K562 (cell line): ENCODE data around the gene FARP2. TPM values are rescaled to one million over a fixed set of nuclear protein-coding genes. Genes with fewer than 3 reads are reported as not detected.

ENCODE experiments used
- ATF2 ChIP-seq: sonication (generic); formaldehyde crosslinking; IDR thresholded peaks from 2 replicates; pipeline ENCODE4 v1.8.1; 2022; ENCODE audit warnings: missing genetic modification reagents
- CBFA2T3 ChIP-seq: fragments of 450-650 bp; IDR thresholded peaks from 2 replicates; pipeline ENCODE4 v1.6.1; 2017
- CUX1 ChIP-seq: fragments of 200-800 bp; sonication (Bioruptor generic); IDR thresholded peaks from 2 replicates; pipeline ENCODE4 v1.6.1; 2016; ENCODE audit warnings: missing genetic modification characterization, missing compliant biosample characterization
- HDAC1 ChIP-seq, 2 experiments: fragments of 450-650 bp; IDR thresholded peaks; 2 replicates each; pipeline ENCODE4 v1.6.1; 2016 to 2017; ENCODE audit warnings: inconsistent platforms in 1 of 2, mild to moderate bottlenecking in 1 of 2, moderate library complexity in 1 of 2
- HNRNPK ChIP-seq: fragments of 200-400 bp; formaldehyde crosslinking; IDR thresholded peaks from one replicate; pipeline ENCODE4 v1.6.1; 2018; ENCODE audit warnings: mild to moderate bottlenecking, low read depth, low read length; ENCODE audit not compliant: poor library complexity, severe bottlenecking
- JUN ChIP-seq, 2 experiments: sonication (generic) in 1 of 2; formaldehyde crosslinking in 1 of 2; IDR thresholded peaks; 2 replicates each; pipeline versions ENCODE4 v1.6.1 to v1.8.0; 2012 to 2022; ENCODE audit warnings: borderline replicate concordance in 2 of 2, mild to moderate bottlenecking in 2 of 2, improper control_type of control experiment in 1 of 2, low read depth in 1 of 2, low read length in 1 of 2, missing genetic modification reagents in 1 of 2
- NFE2L1 ChIP-seq: fragments of 450-650 bp; IDR thresholded peaks from 2 replicates; pipeline ENCODE4 v1.6.1; 2016; ENCODE audit warnings: missing genetic modification characterization, low read depth, mild to moderate bottlenecking, missing compliant biosample characterization, moderate library complexity, borderline replicate concordance
- NRF1 ChIP-seq, 2 experiments: fragments of 450-650 bp; IDR thresholded peaks in 1 of 2; conservative IDR thresholded peaks in 1 of 2; 2 replicates each; pipeline ENCODE4 v1.6.1; 2014; ENCODE audit warnings: mild to moderate bottlenecking in 2 of 2
- PHB ChIP-seq: fragments of 250-450 bp; sonication (Bioruptor Pico); IDR thresholded peaks from 2 replicates; pipeline ENCODE4 v1.5.0; 2021
- PML ChIP-seq: IDR thresholded peaks from 2 replicates; pipeline ENCODE4 v1.6.1; 2012; ENCODE audit warnings: low read length, inconsistent platforms
- SMARCB1 ChIP-seq: IDR thresholded peaks from 2 replicates; pipeline ENCODE4 v1.6.1; 2011; ENCODE audit warnings: improper control_type of control experiment, low read depth; ENCODE audit not compliant: insufficient read length
- STAT6 ChIP-seq: sonication (generic); formaldehyde crosslinking; IDR thresholded peaks from 2 replicates; pipeline ENCODE4 v1.8.1; 2023; ENCODE audit warnings: mild to moderate bottlenecking, missing genetic modification reagents
- SUPT5H ChIP-seq: fragments of 450-650 bp; IDR thresholded peaks from 2 replicates; pipeline ENCODE4 v1.6.1; 2016
- ZNF121 ChIP-seq: sonication (generic); formaldehyde crosslinking; conservative IDR thresholded peaks from 2 replicates; pipeline ENCODE4 v1.8.0; 2022; ENCODE audit warnings: missing genetic modification reagents
- ZNF143 ChIP-seq: sonication (generic); formaldehyde crosslinking; IDR thresholded peaks from 2 replicates; pipeline ENCODE4 v1.9.0; 2022; ENCODE audit warnings: mild to moderate bottlenecking, missing genetic modification reagents
- ZNF212 ChIP-seq: fragments of 450-650 bp; formaldehyde crosslinking; IDR thresholded peaks from 2 replicates; pipeline ENCODE4 v1.4.0; 2020; ENCODE audit warnings: mild to moderate bottlenecking
- ZNF354B ChIP-seq: fragments of 250-450 bp; sonication (Bioruptor Pico); IDR thresholded peaks from 2 replicates; pipeline ENCODE4 v1.4.0; 2020
- ZNF695 ChIP-seq: fragments of 450-650 bp; formaldehyde crosslinking; IDR thresholded peaks from 2 replicates; pipeline ENCODE4 v1.4.0; 2020; ENCODE audit warnings: mild to moderate bottlenecking, moderate library complexity
- polyA plus RNA-seq, 8 experiments: library from polyadenylated mRNA; depleted of rRNA in 4 of 8; stranded (reverse) in 5 of 8; unstranded in 3 of 8; fragments of >200 nt; fragmentation: Nextera tagmentation in 2 of 8; fragmentation: Illumina TruSeq in 1 of 8; extraction: Ambion mirVana in 2 of 8; extraction: Trizol in 1 of 8; gene quantifications; 2 replicates each; pipeline versions ENCODE4 v1.2.1 to v1.2.3, GENCODE V29; 2011 to 2014; ENCODE audit warnings: inconsistent platforms in 1 of 8, missing spikeins in 1 of 8
- total RNA-seq, 7 experiments: library from RNA; depleted of rRNA in 6 of 7; stranded (reverse); fragments of >200 nt in 6 of 7; fragmentation: Illumina TruSeq in 2 of 7; extraction: Trizol in 2 of 7; gene quantifications; 2 replicates each; pipeline versions ENCODE4 v1.2.1 to v1.2.3, GENCODE V29; 2011 to 2021; ENCODE audit warnings: low replicate concordance in 1 of 7

FARP2 gene
- total and polyA plus RNA-seq, 9 of the 15 experiments (the other 6 are each of a cell fraction or from before 2014, with no cell fraction given): 4.1 to 38.1 (median 21.1) TPM

GRCh38 chr2:241508240-241509154, 152.4 kb downstream of the FARP2 start, which contains the start of gene STK25 (continued):
- TF ChIP-seq ATF2 (CRISPR knock-in tag): peak; percentile 61; the same call in 1 of the 2 replicates
- TF ChIP-seq ZNF121 (CRISPR knock-in tag): no peak
- peak; percentile 31; the same call in 1 of the 2 replicates for TF ChIP-seq JUN (IDR thresholded peaks at IDR 0.05; ENCODE audit: borderline replicate concordance, low read depth, low read length)
- TF ChIP-seq JUN (CRISPR knock-in tag; IDR thresholded peaks at IDR 0.05; ENCODE audit: borderline replicate concordance): peak; percentile 81; the same call in 1 of the 2 replicates
- no peak for TF ChIP-seq HNRNPK
- TF ChIP-seq HDAC1 (IDR thresholded peaks at IDR 0.05): peak in 1 of 2 experiments; percentile 71; a peak in 2 of 4 replicates
- no peak for TF ChIP-seq STAT6
- TF ChIP-seq SMARCB1: no peak
- peak; percentile 57 for TF ChIP-seq SUPT5H
- no peak for TF ChIP-seq NFE2L1 (tag)
- TF ChIP-seq ZNF212 (CRISPR knock-in tag): no peak
- TF ChIP-seq CUX1 (CRISPR knock-in tag): peak; percentile 65; the same call in 1 of the 2 replicates
- no peak for TF ChIP-seq ZNF695
- peak; percentile 95 to 96 for TF ChIP-seq NRF1 (conservative IDR thresholded peaks at IDR 0.05 in 1 of 2, IDR thresholded peaks at IDR 0.05 in 1 of 2)
- peak; percentile 95 for TF ChIP-seq ZNF143
- TF ChIP-seq ZNF354B (CRISPR knock-in tag): no peak
- no peak for TF ChIP-seq PML
- TF ChIP-seq CBFA2T3: no peak
- no peak for TF ChIP-seq PHB
